HFFc6 (cell line): ENCODE measurements around the gene NEK7. TPM values are rescaled to one million over a fixed set of nuclear protein-coding genes. Genes with fewer than 3 reads are reported as not detected.

Experiments
- DNase-seq: peaks from one replicate; pipeline ENCODE4 v3.0.0-alpha.2; 2018
- H3K27ac Mint-ChIP-seq: 2 replicates; pipeline ENCODE4 v1.8.0; 2020; ENCODE audit warnings: mild to moderate bottlenecking, mixed read lengths
- H3K27me3 Mint-ChIP-seq: 2 replicates; pipeline ENCODE4 v1.8.0; 2021; ENCODE audit warnings: mild to moderate bottlenecking, moderate library complexity, mixed read lengths; ENCODE audit not compliant: insufficient read depth
- H3K36me3 Mint-ChIP-seq: 2 replicates; pipeline ENCODE4 v1.8.0; 2021; ENCODE audit warnings: low read depth, mixed read lengths
- H3K4me1 Mint-ChIP-seq: 2 replicates; pipeline ENCODE4 v1.8.0; 2020; ENCODE audit warnings: low read depth, mixed read lengths
- H3K4me3 Mint-ChIP-seq: 2 replicates; pipeline ENCODE4 v1.8.0; 2020; ENCODE audit warnings: mild to moderate bottlenecking, moderate library complexity, mixed read lengths
- H3K9me3 Mint-ChIP-seq: 2 replicates; pipeline ENCODE4 v1.8.0; 2020; ENCODE audit warnings: mild to moderate bottlenecking, mixed read lengths
- total RNA-seq, 6 experiments: library from RNA; stranded (reverse); fragmentation: NEBNext Ultra II Directional; extraction: Animal tissue kit (Norgen Biotek cat#: 25700); gene quantifications; 2 replicates in 1 of 6; 3 replicates in 5 of 6; pipeline ENCODE4 v1.2.3, GENCODE V29; 2021
- TF ChIP-seq, protein P1 (sequence below): fragments of 200-600 bp; sonication (generic); IDR thresholded peaks from 2 replicates; pipeline ENCODE4 v1.5.0; 2021; ENCODE audit warnings: antibody characterized with exemption, mild to moderate bottlenecking

Gene NEK7
- total RNA-seq, 6 experiments from 2014 or later: 452 to 692 (median 485) TPM

DNA sequence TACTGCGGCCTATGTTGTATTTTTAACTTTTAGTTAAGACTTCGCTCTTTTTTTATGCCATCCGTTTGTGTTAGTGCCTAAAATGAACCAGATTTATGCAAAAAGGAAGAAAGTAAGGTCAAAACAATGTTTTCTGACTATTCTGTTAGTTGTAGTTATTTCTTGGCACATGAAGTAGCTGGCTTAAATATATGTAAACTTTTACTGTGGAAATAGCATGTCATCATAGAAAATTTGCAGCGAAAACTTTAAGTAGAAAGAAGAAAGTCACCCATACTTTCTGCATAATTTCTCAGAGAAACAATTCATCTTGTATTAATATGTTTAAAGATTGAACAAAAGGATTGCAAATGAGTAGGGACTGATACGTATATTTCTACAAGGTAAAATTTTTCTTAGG is 106.4 kb downstream of the NEK7 start:
- H3K9me3 Mint-ChIP-seq: no peaks in the 10 kb centered on the region; the same call in 1 of the 2 replicates
- H3K4me3 Mint-ChIP-seq: peak overlapping the region; percentile 47; the same call in 1 of the 2 replicates
- no peak for DNase-seq
- H3K36me3 Mint-ChIP-seq: peaks cover 46% of the 10 kb centered on the region
- TF ChIP-seq, protein P1, sequence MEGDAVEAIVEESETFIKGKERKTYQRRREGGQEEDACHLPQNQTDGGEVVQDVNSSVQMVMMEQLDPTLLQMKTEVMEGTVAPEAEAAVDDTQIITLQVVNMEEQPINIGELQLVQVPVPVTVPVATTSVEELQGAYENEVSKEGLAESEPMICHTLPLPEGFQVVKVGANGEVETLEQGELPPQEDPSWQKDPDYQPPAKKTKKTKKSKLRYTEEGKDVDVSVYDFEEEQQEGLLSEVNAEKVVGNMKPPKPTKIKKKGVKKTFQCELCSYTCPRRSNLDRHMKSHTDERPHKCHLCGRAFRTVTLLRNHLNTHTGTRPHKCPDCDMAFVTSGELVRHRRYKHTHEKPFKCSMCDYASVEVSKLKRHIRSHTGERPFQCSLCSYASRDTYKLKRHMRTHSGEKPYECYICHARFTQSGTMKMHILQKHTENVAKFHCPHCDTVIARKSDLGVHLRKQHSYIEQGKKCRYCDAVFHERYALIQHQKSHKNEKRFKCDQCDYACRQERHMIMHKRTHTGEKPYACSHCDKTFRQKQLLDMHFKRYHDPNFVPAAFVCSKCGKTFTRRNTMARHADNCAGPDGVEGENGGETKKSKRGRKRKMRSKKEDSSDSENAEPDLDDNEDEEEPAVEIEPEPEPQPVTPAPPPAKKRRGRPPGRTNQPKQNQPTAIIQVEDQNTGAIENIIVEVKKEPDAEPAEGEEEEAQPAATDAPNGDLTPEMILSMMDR: no peak
- peak overlapping the region; percentile 46 for H3K27ac Mint-ChIP-seq
- H3K4me1 Mint-ChIP-seq: peaks cover 68% of the 10 kb centered on the region
- H3K27me3 Mint-ChIP-seq: peaks cover 1% of the 10 kb centered on the region; the same call in 1 of the 2 replicates

DNA sequence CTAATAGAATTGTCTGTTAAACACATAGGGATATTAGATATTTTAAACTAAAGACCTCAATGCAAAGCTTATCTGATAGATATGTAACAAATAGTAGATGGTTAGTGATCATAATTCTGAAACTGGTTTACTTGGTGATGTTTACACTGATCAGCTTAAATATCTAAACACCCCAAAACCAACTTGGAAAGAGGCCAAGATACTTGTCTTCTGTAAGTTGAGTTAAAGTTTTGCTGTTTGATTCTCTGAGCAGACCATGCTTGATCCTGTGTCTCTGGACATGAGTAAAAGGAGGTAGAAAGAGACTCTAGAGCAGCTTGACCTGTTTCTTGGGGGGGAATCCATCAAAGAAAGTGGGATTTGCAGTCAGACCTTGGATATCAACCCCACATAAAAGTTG is 107.5 kb downstream of the NEK7 start:
- peak overlapping the region; percentile 36; the same call in 1 of the 2 replicates for H3K27ac Mint-ChIP-seq
- TF ChIP-seq, protein P1: no peak
- H3K4me3 Mint-ChIP-seq: no peak overlapping the region
- DNase-seq: no peak
- no peaks in the 10 kb centered on the region; the same call in 1 of the 2 replicates for H3K9me3 Mint-ChIP-seq
- peaks cover 1% of the 10 kb centered on the region; the same call in 1 of the 2 replicates for H3K27me3 Mint-ChIP-seq
- H3K36me3 Mint-ChIP-seq: peaks cover 43% of the 10 kb centered on the region
- H3K4me1 Mint-ChIP-seq: peaks cover 58% of the 10 kb centered on the region

DNA sequence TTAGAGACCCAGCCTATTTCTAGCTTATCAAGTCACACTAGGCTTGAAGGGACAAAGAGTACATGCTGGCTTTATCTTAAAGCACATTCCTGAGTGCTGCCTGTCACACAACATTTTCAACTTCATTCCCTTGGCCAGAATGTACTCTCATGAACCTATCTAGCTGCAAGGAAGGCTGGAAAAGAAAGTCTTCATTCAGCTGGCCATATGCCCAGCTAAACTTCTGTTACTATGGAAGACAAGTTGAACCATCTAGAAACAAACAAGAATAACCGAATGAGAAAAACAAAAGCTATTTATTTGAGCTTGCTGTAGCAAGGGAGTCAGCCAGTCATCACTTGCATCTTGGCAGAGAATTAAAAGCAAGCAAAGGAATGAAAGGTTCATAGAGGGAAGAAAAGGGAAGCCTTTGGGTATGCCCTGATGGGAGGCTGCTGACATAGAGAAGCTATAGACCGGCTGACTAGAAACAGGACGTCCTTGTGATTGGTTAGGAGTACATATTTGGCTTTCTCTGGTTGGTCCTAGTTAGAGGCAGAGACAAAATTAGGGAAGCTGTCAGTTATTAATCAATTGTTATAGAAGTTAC is 108.4 kb downstream of the NEK7 start:
- H3K9me3 Mint-ChIP-seq: no peaks in the 10 kb centered on the region; the same call in 1 of the 2 replicates
- peaks cover 1% of the 10 kb centered on the region; the same call in 1 of the 2 replicates for H3K27me3 Mint-ChIP-seq
- peak overlapping the region; percentile 71 for H3K27ac Mint-ChIP-seq
- peaks cover 50% of the 10 kb centered on the region for H3K4me1 Mint-ChIP-seq
- DNase-seq: peak; percentile 64
- TF ChIP-seq, protein P1: no peak
- H3K4me3 Mint-ChIP-seq: no peak overlapping the region; the same call in 1 of the 2 replicates
- H3K36me3 Mint-ChIP-seq: peaks cover 42% of the 10 kb centered on the region

DNA sequence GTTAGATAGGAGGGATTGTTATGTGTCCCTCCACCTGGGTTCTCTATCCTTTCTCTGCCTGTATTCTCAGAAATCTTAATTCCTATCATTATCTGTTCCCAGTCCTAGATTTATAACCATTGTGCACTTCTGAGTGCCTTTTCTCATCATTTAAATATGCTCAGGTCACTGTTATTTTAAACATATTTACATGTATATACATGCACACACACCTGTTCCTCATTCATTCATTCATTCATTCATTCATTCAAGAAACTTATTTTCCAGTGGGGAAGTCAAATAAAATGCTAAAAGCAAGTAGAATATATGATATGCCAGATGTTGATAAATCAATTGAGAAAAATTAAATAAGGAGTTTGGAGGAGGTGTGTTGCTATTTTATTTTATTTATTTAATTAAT is 110.3 kb downstream of the NEK7 start:
- DNase-seq: no peak
- Mint-ChIP-seq H3K4me3 (no peak overlapping the region), H3K27me3 (no peaks in the 10 kb centered on the region), H3K9me3 (no peaks in the 10 kb centered on the region; the same call in 1 of the 2 replicates), H3K4me1 (peaks cover 50% of the 10 kb centered on the region), H3K36me3 (peaks cover 45% of the 10 kb centered on the region), H3K27ac (no peak overlapping the region)
- TF ChIP-seq, protein P1: no peak

- Mint-ChIP-seq H3K9me3 (no peaks in the 10 kb centered on the region; the same call in 1 of the 2 replicates), H3K4me3 (no peak overlapping the region), H3K27me3 (no peaks in the 10 kb centered on the region), H3K36me3 (peaks cover 41% of the 10 kb centered on the region), H3K27ac (no peak overlapping the region), H3K4me1 (peaks cover 52% of the 10 kb centered on the region)
- TF ChIP-seq, protein P1: no peak
- peak; percentile 50 for DNase-seq
Measured at GRCh38 chr1:198267921-198268320, 111.1 kb downstream of the NEK7 start.
